Liver (tissue), 9 donors: ENCODE measurements around the gene NTNG1. TPM values are rescaled to one million over a fixed set of nuclear protein-coding genes. Genes with fewer than 3 reads are reported as not detected.

Source experiments
- DNase-seq: peaks from one replicate; pipeline ENCODE4 v3.0.0-alpha.2; 2017; ENCODE audit warnings: low spot score
- H3K27ac ChIP-seq, 2 donors: one replicate each; pipeline ENCODE4 v1.7.0; 2013; ENCODE audit warnings: inconsistent platforms in 2 of 2, low read length in 2 of 2, control low read depth in 1 of 2, low read depth in 1 of 2, mild to moderate bottlenecking in 1 of 2
- H3K27me3 ChIP-seq, 4 donors: one replicate each; pipeline versions ENCODE4 v1.6.1 to v1.7.0; 2013; ENCODE audit warnings: low read length in 3 of 4, inconsistent platforms in 1 of 4, mild to moderate bottlenecking in 1 of 4, moderate library complexity in 1 of 4; ENCODE audit not compliant: control insufficient read depth in 4 of 4, insufficient read depth in 4 of 4
- H3K36me3 ChIP-seq, 4 donors: one replicate each; pipeline versions ENCODE4 v1.6.1 to v1.7.0; 2013; ENCODE audit warnings: low read length in 3 of 4, mild to moderate bottlenecking in 3 of 4, low read depth in 1 of 4, moderate library complexity in 1 of 4; ENCODE audit not compliant: control insufficient read depth in 4 of 4, insufficient read depth in 3 of 4
- H3K4me1 ChIP-seq, 4 donors: one replicate each; pipeline versions ENCODE4 v1.6.1 to v1.7.0; 2013; ENCODE audit warnings: low read length in 3 of 4, mild to moderate bottlenecking in 3 of 4, moderate library complexity in 1 of 4; ENCODE audit not compliant: control insufficient read depth in 4 of 4, insufficient read depth in 4 of 4
- H3K4me3 ChIP-seq, 3 donors: one replicate each; pipeline versions ENCODE4 v1.6.1 to v1.7.0; 2013; ENCODE audit warnings: low read length in 3 of 3, control low read depth in 1 of 3, low read depth in 1 of 3, mild to moderate bottlenecking in 1 of 3
- H3K9ac ChIP-seq, 2 donors: one replicate each; pipeline ENCODE4 v1.7.0; 2013; ENCODE audit warnings: low read length in 2 of 2, mild to moderate bottlenecking in 2 of 2, moderate library complexity in 2 of 2, control low read depth in 1 of 2, low read depth in 1 of 2
- H3K9me3 ChIP-seq, 4 donors: one replicate each; pipeline versions ENCODE4 v1.6.1 to v1.7.0; 2013; ENCODE audit warnings: low read length in 3 of 4; ENCODE audit not compliant: control insufficient read depth in 4 of 4
- ATF3 ChIP-seq: IDR thresholded peaks from 2 replicates; pipeline ENCODE4 v1.6.1; 2016; ENCODE audit warnings: antibody characterized with exemption
- CTCF ChIP-seq: fragments of 150-350 bp; IDR thresholded peaks from 2 replicates; pipeline ENCODE4 v1.5.1; 2017; ENCODE audit warnings: improper control_type of control experiment, low read depth, low read length; ENCODE audit not compliant: missing input control
- EGR1 ChIP-seq, 2 donors: IDR thresholded peaks; 2 replicates each; pipeline ENCODE4 v1.6.1; 2016 to 2018; ENCODE audit warnings: antibody characterized with exemption in 2 of 2, low read depth in 2 of 2
- FOXA1 ChIP-seq: IDR thresholded peaks from 2 replicates; pipeline ENCODE4 v1.6.1; 2016; ENCODE audit warnings: antibody characterized with exemption
- FOXA2 ChIP-seq: IDR thresholded peaks from 2 replicates; pipeline ENCODE4 v1.6.1; 2016; ENCODE audit warnings: antibody characterized with exemption
- GABPA ChIP-seq, 2 donors: IDR thresholded peaks in 1 of 2; conservative IDR thresholded peaks in 1 of 2; 2 replicates each; pipeline ENCODE4 v1.6.1; 2016; ENCODE audit warnings: antibody characterized with exemption in 2 of 2, mild to moderate bottlenecking in 1 of 2, moderate library complexity in 1 of 2
- HNF4A ChIP-seq, 2 donors: conservative IDR thresholded peaks; 2 replicates each; pipeline ENCODE4 v1.6.1; 2016; ENCODE audit warnings: antibody characterized with exemption in 2 of 2, mild to moderate bottlenecking in 2 of 2
- HNF4G ChIP-seq: IDR thresholded peaks from 2 replicates; pipeline ENCODE4 v1.6.1; 2016; ENCODE audit warnings: antibody characterized with exemption
- JUND ChIP-seq, 2 donors: IDR thresholded peaks; 2 replicates each; pipeline ENCODE4 v1.6.1; 2016; ENCODE audit warnings: antibody characterized with exemption in 2 of 2
- MAX ChIP-seq: IDR thresholded peaks from 2 replicates; pipeline ENCODE4 v1.6.1; 2016; ENCODE audit warnings: antibody characterized with exemption
- NR2F2 ChIP-seq: IDR thresholded peaks from 2 replicates; pipeline ENCODE4 v1.6.1; 2016; ENCODE audit warnings: antibody characterized with exemption
- RAD21 ChIP-seq, 2 donors: IDR thresholded peaks; 2 replicates each; pipeline ENCODE4 v1.6.1; 2016; ENCODE audit warnings: antibody characterized with exemption in 2 of 2, mild to moderate bottlenecking in 2 of 2
- REST ChIP-seq: IDR thresholded peaks from 2 replicates; pipeline ENCODE4 v1.6.1; 2016; ENCODE audit warnings: antibody characterized with exemption, mild to moderate bottlenecking
- RXRA ChIP-seq, 2 donors: IDR thresholded peaks; 2 replicates each; pipeline ENCODE4 v1.6.1; 2017 to 2018; ENCODE audit warnings: antibody characterized with exemption in 2 of 2, mild to moderate bottlenecking in 1 of 2
- SP1 ChIP-seq: IDR thresholded peaks from 2 replicates; pipeline ENCODE4 v1.6.1; 2018; ENCODE audit warnings: antibody characterized with exemption, mild to moderate bottlenecking
- TAF1 ChIP-seq: conservative IDR thresholded peaks from 2 replicates; pipeline ENCODE4 v1.6.1; 2016; ENCODE audit warnings: antibody characterized with exemption, mild to moderate bottlenecking
- YY1 ChIP-seq: IDR thresholded peaks from 2 replicates; pipeline ENCODE4 v1.6.1; 2016; ENCODE audit warnings: antibody characterized with exemption, mild to moderate bottlenecking
- ZBTB33 ChIP-seq: IDR thresholded peaks from 2 replicates; pipeline ENCODE4 v1.6.1; 2016; ENCODE audit warnings: antibody characterized with exemption
- WGBS: extraction: QIAGEN DNeasy Blood & Tissue Kit; methylation state at CpG from one replicate; pipeline ENCODE4 v1.1.7; 2013; 5-methylcytosine and 5-hydroxymethylcytosine counted together
- polyA plus RNA-seq, 2 donors: library from polyadenylated mRNA; stranded (reverse) in 1 of 2; unstranded in 1 of 2; fragments of 200-250 nt in 1 of 2; fragments of >200 nt in 1 of 2; fragmentation: Nextera tagmentation in 1 of 2; extraction: Ambion mirVana in 1 of 2; gene quantifications; one replicate each; pipeline versions ENCODE4 v1.2.1 to v1.2.3, GENCODE V29; 2013 to 2015
- total RNA-seq, 2 donors: library from RNA; depleted of rRNA; stranded (reverse); fragments of >200 nt; gene quantifications; one replicate each; pipeline ENCODE4 v1.2.3, GENCODE V29; 2014
- donor health status: healthy.
- donor health status: healthy.
- donor health status: healthy.
- donor health status: healthy.
- donor health status: healthy.

NTNG1 gene
- total and polyA plus RNA-seq, 4 donors, result under 0.01 TPM; not detected in 2

GRCh38 chr1:107264561-107264960 lies 123.7 kb downstream of the NTNG1 start:
- 88% methylated on average over 1 of the region's 1 CpG for WGBS
- TF ChIP-seq YY1 (no peak), RXRA (IDR thresholded peaks at IDR 0.05) (no peak), GABPA (IDR thresholded peaks at IDR 0.05 in 1 of 2, conservative IDR thresholded peaks at IDR 0.05 in 1 of 2) (no peak), ZBTB33 (no peak), EGR1 (IDR thresholded peaks at IDR 0.05; ENCODE audit: low read depth in 2 of 2) (no peak), CTCF (no peak), MAX (no peak), FOXA2 (no peak), RAD21 (IDR thresholded peaks at IDR 0.05) (no peak), JUND (IDR thresholded peaks at IDR 0.05) (no peak), REST (no peak), NR2F2 (no peak), HNF4G (no peak), ATF3 (no peak), SP1 (no peak), FOXA1 (no peak), HNF4A (conservative IDR thresholded peaks at IDR 0.05) (no peak), TAF1 (no peak)
- no peak overlapping the region for H3K27ac ChIP-seq

More at GRCh38 chr1:107264561-107264960, 123.7 kb downstream of the NTNG1 start:
- H3K4me1 ChIP-seq, result no peaks in the 10 kb centered on the region
- H3K9me3 ChIP-seq, result no peaks in the 10 kb centered on the region
- no peak overlapping the region for H3K4me3 ChIP-seq
- no peaks in the 10 kb centered on the region for H3K36me3 ChIP-seq
- no peak for DNase-seq
- H3K9ac ChIP-seq, result no peak overlapping the region
- H3K27me3 ChIP-seq, result peaks cover 0 to 6% (median 0%) of the 10 kb centered on the region in 4 donors
